Spleen (tissue), 11 donors: ENCODE results near the gene ARHGEF39. TPM values are rescaled to one million over a fixed set of nuclear protein-coding genes. Genes with fewer than 3 reads are reported as not detected.
A peak's percentile ranks its signal among the peaks of the same experiment; 100 is the strongest.

Experiments
- DNase-seq: peaks from one replicate; pipeline ENCODE4 v3.0.0-alpha.2; 2020
- H3K27ac ChIP-seq, 8 donors: fragments of 200-600 bp; sonication (generic) in 7 of 8; 1 replicate in 4 of 8; 2 replicates in 4 of 8; pipeline versions ENCODE4 v1.5.0 to v1.8.0; 2016 to 2021; ENCODE audit warnings: inconsistent platforms in 4 of 8, mild to moderate bottlenecking in 4 of 8, moderate library complexity in 1 of 8
- H3K27me3 ChIP-seq, 7 donors: fragments of 200-600 bp; sonication (generic) in 6 of 7; replicated peaks in 1 of 7; 1 replicate in 4 of 7; 2 replicates in 3 of 7; pipeline versions ENCODE4 v1.5.0 to v1.8.0; 2016 to 2021; ENCODE audit warnings: inconsistent platforms in 3 of 7, mild to moderate bottlenecking in 1 of 7
- H3K36me3 ChIP-seq, 6 donors: fragments of 200-600 bp; sonication (generic) in 5 of 6; 1 replicate in 4 of 6; 2 replicates in 2 of 6; pipeline versions ENCODE4 v1.5.0 to v1.8.0; 2016 to 2021; ENCODE audit warnings: inconsistent platforms in 2 of 6
- H3K4me1 ChIP-seq, 6 donors: fragments of 200-600 bp; sonication (generic) in 5 of 6; 1 replicate in 3 of 6; 2 replicates in 3 of 6; pipeline versions ENCODE4 v1.5.0 to v1.8.0; 2016 to 2021; ENCODE audit warnings: inconsistent platforms in 3 of 6
- H3K4me3 ChIP-seq, 8 donors: fragments of 200-600 bp; sonication (generic) in 7 of 8; 1 replicate in 4 of 8; 2 replicates in 4 of 8; pipeline versions ENCODE4 v1.5.0 to v1.8.0; 2016 to 2021; ENCODE audit warnings: inconsistent platforms in 4 of 8, mild to moderate bottlenecking in 4 of 8, moderate library complexity in 2 of 8
- H3K9me3 ChIP-seq, 8 donors: fragments of 200-600 bp; sonication (generic) in 7 of 8; 1 replicate in 4 of 8; 2 replicates in 4 of 8; pipeline versions ENCODE4 v1.5.0 to v1.8.0; 2016 to 2021; ENCODE audit warnings: inconsistent platforms in 4 of 8
- POLR2A ChIP-seq, 3 donors: fragments of 450-650 bp; IDR thresholded peaks; one replicate each; pipeline ENCODE4 v1.5.1; 2017; ENCODE audit warnings: antibody characterized with exemption in 3 of 3, mild to moderate bottlenecking in 1 of 3
- POLR2AphosphoS5 ChIP-seq, 3 donors: sonication (generic); formaldehyde crosslinking; IDR thresholded peaks; one replicate each; pipeline ENCODE4 v1.5.1; 2017; ENCODE audit warnings: antibody characterized with exemption in 3 of 3
- WGBS, 5 donors: extraction: QIAGEN DNeasy Blood & Tissue Kit in 3 of 5; methylation state at CpG; one replicate each; pipeline versions ENCODE4 v1.1.5 to v1.1.7; 2013 to 2018; 5-methylcytosine and 5-hydroxymethylcytosine counted together
- intact Hi-C: fragments of 100-400 bp; cut with DNase I; formaldehyde crosslinking; loops from one replicate; pipeline ENCODE4 v1.15.0; 2023; ENCODE audit warnings: low total_unique reads
- polyA plus RNA-seq, 3 donors: library from polyadenylated mRNA; stranded (reverse); fragments of 200-250 nt; gene quantifications; one replicate each; pipeline ENCODE4 v1.2.1, GENCODE V29; 2013
- total RNA-seq, 7 donors: library from RNA; depleted of rRNA in 3 of 7; stranded (reverse); fragments of >200 nt in 3 of 7; fragmentation: NEBNext Ultra II Directional in 4 of 7; extraction: Animal tissue kit (Norgen Biotek cat#: 25700) in 4 of 7; gene quantifications; one replicate each; pipeline versions ENCODE4 v1.1.0 to v1.2.1, GENCODE V29; 2016 to 2021
- TF ChIP-seq, protein P1 (sequence below), 11 experiments: fragments of 200-600 bp in 7 of 11; fragments of 450-650 bp in 4 of 11; sonication (generic) in 4 of 11; IDR thresholded peaks in 8 of 11; conservative IDR thresholded peaks in 3 of 11; 1 replicate in 7 of 11; 2 replicates in 4 of 11; pipeline versions ENCODE4 v1.4.0 to v1.8.0; 2016 to 2021; ENCODE audit warnings: antibody characterized with exemption in 11 of 11, inconsistent platforms in 4 of 11, mild to moderate bottlenecking in 1 of 11
- donor health status: healthy with polysubstance abuse.
- donor health status: DM: no; HTN: no; CAD: no; lungs with moderate emphysema.
- donor health status: DM: no; HTN: no; CAD: no.
- donor health status: Bipolar disorder and iron deficiency.
- donor health status: healthy.
- donor health status: DM: no; HTN: no; CAD: no.
- donor health status: DM: yes; HTN: yes; CAD: no.

The ARHGEF39 gene
- total and polyA plus RNA-seq, 10 donors: 0.89 to 2.9 (median 1.3) TPM

DNA sequence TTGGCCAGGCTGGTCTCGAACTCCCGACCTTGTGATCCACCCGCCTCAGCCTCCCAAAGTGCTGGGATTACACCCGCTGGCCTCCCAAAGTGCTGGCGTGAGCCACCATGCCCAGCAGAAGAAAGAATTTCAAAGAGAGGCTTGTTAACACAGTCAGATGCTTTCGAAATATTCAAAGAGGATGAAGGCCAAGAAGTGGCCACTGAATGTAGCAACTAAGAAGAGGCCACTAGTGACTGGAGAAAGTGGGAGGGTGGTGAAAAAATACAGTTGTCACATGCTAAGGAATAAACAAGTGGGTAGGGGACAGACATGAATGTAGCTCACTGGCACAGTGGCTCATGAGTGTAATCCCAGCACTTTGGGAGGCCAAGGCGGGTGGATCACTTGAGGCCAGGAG lies 37.7 kb upstream of the ARHGEF39 start:
- 92 to 98% (median 95%) methylated on average over 7 of the region's 7 CpGs for WGBS, 5 donors
- no peaks in the 10 kb centered on the region for H3K27me3 ChIP-seq
- TF ChIP-seq, protein P1, sequence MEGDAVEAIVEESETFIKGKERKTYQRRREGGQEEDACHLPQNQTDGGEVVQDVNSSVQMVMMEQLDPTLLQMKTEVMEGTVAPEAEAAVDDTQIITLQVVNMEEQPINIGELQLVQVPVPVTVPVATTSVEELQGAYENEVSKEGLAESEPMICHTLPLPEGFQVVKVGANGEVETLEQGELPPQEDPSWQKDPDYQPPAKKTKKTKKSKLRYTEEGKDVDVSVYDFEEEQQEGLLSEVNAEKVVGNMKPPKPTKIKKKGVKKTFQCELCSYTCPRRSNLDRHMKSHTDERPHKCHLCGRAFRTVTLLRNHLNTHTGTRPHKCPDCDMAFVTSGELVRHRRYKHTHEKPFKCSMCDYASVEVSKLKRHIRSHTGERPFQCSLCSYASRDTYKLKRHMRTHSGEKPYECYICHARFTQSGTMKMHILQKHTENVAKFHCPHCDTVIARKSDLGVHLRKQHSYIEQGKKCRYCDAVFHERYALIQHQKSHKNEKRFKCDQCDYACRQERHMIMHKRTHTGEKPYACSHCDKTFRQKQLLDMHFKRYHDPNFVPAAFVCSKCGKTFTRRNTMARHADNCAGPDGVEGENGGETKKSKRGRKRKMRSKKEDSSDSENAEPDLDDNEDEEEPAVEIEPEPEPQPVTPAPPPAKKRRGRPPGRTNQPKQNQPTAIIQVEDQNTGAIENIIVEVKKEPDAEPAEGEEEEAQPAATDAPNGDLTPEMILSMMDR (IDR thresholded peaks at IDR 0.05 in 8 of 11, conservative IDR thresholded peaks at IDR 0.05 in 3 of 11): no peak
- TF ChIP-seq POLR2A (IDR thresholded peaks at IDR 0.05) (no peak), POLR2AphosphoS5 (IDR thresholded peaks at IDR 0.05) (no peak)
- H3K36me3 ChIP-seq: peaks cover 42 to 100% (median 100%) of the 10 kb centered on the region in 6 donors
- H3K27ac ChIP-seq: peak overlapping the region in 2 of 8 donors; percentile 13 to 14
- H3K9me3 ChIP-seq: no peaks in the 10 kb centered on the region
- DNase-seq: no peak
- no peak overlapping the region for H3K4me3 ChIP-seq
- intact Hi-C loops: no loop called here
- H3K4me1 ChIP-seq: peaks cover 0 to 65% (median 17%) of the 10 kb centered on the region in 6 donors

DNA sequence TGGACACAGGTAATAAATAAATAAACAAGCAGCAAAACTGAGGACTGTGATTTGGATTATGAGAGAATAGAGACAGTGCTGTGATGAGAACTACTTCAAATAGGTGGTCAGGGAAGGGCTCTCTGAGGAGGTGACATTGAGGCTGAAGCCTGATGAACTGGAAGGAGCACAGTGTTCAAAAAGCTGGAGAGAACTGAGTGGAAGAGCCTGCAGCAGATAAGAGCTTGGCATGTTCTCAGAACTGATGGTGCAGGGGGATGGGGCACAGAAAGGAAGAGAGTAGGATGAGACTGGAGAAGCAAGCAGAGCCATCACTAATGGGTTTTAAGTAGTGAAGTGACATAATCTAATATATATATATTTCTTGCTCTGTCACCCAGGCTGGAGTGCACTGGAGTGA lies 35.9 kb upstream of the ARHGEF39 start:
- intact Hi-C loops: no loop called here
- Histone ChIP-seq H3K4me1 (peaks cover 4 to 77% (median 25%) of the 10 kb centered on the region in 6 donors), H3K4me3 (no peak overlapping the region), H3K9me3 (no peaks in the 10 kb centered on the region), H3K27ac (peak overlapping the region in 4 of 8 donors; percentile 26 to 86 (median 70)), H3K36me3 (peaks cover 25 to 100% (median 98%) of the 10 kb centered on the region in 6 donors), H3K27me3 (no peaks in the 10 kb centered on the region)
- DNase-seq: no peak
- TF ChIP-seq, protein P1 (IDR thresholded peaks at IDR 0.05 in 8 of 11, conservative IDR thresholded peaks at IDR 0.05 in 3 of 11): no peak
- TF ChIP-seq POLR2A (IDR thresholded peaks at IDR 0.05): no peak
- no peak for TF ChIP-seq POLR2AphosphoS5 (IDR thresholded peaks at IDR 0.05)

DNA sequence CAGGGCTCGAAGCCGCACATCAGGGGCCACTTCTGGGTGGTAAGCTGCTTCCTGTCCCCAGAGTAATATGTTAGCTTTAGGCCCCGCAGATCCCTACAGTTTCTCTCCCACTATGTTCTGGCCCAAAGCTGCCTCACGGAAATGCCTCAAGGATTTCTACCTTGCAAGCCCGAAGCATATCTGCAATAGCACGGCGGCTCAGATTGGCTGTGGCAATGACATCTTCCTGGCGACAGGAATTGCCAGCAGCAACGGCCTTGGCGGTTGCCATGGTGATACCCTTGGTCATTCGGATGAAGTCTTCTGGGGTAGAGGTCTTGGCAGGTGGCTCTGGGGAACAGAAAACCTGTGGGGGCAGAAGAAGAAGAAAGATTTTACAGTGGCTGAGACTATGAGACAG lies 35.0 kb upstream of the ARHGEF39 start:
- Histone ChIP-seq H3K27me3 (no peaks in the 10 kb centered on the region), H3K9me3 (no peaks in the 10 kb centered on the region), H3K4me3 (no peak overlapping the region), H3K27ac (peak overlapping the region in 6 of 8 donors; percentile 22 to 86 (median 70)), H3K36me3 (peaks cover 20 to 98% (median 93%) of the 10 kb centered on the region in 6 donors), H3K4me1 (peaks cover 4 to 73% (median 21%) of the 10 kb centered on the region in 6 donors)
- TF ChIP-seq POLR2AphosphoS5 (IDR thresholded peaks at IDR 0.05) (peak in 2 of 3 donors; percentile 69 to 75), POLR2A (IDR thresholded peaks at IDR 0.05) (no peak)
- 70 to 91% (median 75%) methylated on average over 11 of the region's 11 CpGs for WGBS, 5 donors
- intact Hi-C loops: no loop called here
- DNase-seq: peak; percentile 85

DNA sequence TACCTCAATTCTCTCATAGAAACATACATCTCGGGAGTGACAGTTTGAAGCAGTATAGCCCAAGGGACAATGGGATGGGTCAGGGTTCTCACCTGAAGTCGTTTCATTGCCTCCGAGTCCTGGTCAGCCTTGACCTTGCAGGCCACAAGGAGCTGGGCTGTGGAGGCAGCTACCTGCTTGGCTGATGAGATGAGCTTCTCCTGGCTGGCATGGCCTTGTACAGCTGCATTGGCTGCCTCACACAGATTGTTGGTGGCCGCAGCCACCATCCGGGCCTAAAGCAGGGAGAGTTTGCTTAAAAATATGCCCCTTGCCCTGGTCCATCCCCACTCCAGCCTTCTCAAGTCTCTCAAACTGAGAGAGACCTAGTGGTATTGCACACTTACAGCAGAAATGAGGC lies 33.2 kb upstream of the ARHGEF39 start:
- peaks cover 4 to 57% (median 17%) of the 10 kb centered on the region in 6 donors for H3K4me1 ChIP-seq
- peak; percentile 53 for DNase-seq
- H3K27me3 ChIP-seq: no peaks in the 10 kb centered on the region
- 88 to 94% (median 92%) methylated on average over 4 to 5 of the region's 5 CpGs for WGBS, 5 donors
- intact Hi-C loops: no loop called here
- peak overlapping the region in 5 of 8 donors; percentile 64 to 86 (median 72) for H3K27ac ChIP-seq
- TF ChIP-seq POLR2A (IDR thresholded peaks at IDR 0.05) (no peak), POLR2AphosphoS5 (IDR thresholded peaks at IDR 0.05) (peak in 1 of 3 donors; percentile 40)
- TF ChIP-seq, protein P1 (IDR thresholded peaks at IDR 0.05 in 8 of 11, conservative IDR thresholded peaks at IDR 0.05 in 3 of 11): no peak
- H3K4me3 ChIP-seq: no peak overlapping the region
- H3K36me3 ChIP-seq: peaks cover 14 to 80% (median 75%) of the 10 kb centered on the region in 6 donors
- H3K9me3 ChIP-seq: no peaks in the 10 kb centered on the region
